ENCODE data around the gene MICU1.

MICU1 gene

DNA sequence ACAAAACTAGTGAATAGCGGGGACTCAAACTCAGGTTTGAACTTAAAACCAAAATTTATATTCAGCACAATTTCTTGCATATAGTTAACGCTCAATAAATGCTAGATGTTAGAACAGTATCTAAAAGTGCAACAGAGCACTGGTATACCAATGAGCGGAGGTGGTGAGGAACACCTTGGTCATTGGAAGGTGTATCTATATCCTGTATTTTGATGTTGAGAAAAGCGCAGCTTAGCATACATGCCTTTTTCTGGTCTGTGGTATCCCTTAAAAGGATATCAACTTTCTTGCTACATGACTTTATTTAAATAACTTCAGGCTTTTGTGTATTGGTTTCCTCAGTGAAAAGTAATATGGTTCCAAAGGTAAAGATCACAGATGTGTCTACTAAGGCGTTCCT, 237.8 kb downstream of the MICU1 start:
- TF ChIP-seq ISL1 (CRISPR knock-in tag; IDR thresholded peaks at IDR 0.05) (no peak), TOX (CRISPR knock-in tag; IDR thresholded peaks at IDR 0.05; ENCODE audit: borderline replicate concordance) (no peak), SNAI2 (CRISPR knock-in tag; IDR thresholded peaks at IDR 0.05) (no peak), ZNF565 (CRISPR knock-in tag; conservative IDR thresholded peaks at IDR 0.05; ENCODE audit: low read depth) (no peak), OSR1 (CRISPR knock-in tag; IDR thresholded peaks at IDR 0.05) (no peak), CSDC2 (CRISPR knock-in tag; IDR thresholded peaks at IDR 0.05) (no peak), RARB (CRISPR knock-in tag; IDR thresholded peaks at IDR 0.05) (no peak), TCF4 (CRISPR knock-in tag; IDR thresholded peaks at IDR 0.05; ENCODE audit: borderline replicate concordance) (no peak), BACH2 (CRISPR knock-in tag; IDR thresholded peaks at IDR 0.05; ENCODE audit: borderline replicate concordance) (no peak)
- TF ChIP-seq, protein P1, sequence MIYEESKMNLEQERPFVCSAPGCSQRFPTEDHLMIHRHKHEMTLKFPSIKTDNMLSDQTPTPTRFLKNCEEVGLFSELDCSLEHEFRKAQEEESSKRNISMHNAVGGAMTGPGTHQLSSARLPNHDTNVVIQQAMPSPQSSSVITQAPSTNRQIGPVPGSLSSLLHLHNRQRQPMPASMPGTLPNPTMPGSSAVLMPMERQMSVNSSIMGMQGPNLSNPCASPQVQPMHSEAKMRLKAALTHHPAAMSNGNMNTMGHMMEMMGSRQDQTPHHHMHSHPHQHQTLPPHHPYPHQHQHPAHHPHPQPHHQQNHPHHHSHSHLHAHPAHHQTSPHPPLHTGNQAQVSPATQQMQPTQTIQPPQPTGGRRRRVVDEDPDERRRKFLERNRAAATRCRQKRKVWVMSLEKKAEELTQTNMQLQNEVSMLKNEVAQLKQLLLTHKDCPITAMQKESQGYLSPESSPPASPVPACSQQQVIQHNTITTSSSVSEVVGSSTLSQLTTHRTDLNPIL (CRISPR knock-in tag; IDR thresholded peaks at IDR 0.05; ENCODE audit: low read depth): no peak
- TF ChIP-seq, protein P2, sequence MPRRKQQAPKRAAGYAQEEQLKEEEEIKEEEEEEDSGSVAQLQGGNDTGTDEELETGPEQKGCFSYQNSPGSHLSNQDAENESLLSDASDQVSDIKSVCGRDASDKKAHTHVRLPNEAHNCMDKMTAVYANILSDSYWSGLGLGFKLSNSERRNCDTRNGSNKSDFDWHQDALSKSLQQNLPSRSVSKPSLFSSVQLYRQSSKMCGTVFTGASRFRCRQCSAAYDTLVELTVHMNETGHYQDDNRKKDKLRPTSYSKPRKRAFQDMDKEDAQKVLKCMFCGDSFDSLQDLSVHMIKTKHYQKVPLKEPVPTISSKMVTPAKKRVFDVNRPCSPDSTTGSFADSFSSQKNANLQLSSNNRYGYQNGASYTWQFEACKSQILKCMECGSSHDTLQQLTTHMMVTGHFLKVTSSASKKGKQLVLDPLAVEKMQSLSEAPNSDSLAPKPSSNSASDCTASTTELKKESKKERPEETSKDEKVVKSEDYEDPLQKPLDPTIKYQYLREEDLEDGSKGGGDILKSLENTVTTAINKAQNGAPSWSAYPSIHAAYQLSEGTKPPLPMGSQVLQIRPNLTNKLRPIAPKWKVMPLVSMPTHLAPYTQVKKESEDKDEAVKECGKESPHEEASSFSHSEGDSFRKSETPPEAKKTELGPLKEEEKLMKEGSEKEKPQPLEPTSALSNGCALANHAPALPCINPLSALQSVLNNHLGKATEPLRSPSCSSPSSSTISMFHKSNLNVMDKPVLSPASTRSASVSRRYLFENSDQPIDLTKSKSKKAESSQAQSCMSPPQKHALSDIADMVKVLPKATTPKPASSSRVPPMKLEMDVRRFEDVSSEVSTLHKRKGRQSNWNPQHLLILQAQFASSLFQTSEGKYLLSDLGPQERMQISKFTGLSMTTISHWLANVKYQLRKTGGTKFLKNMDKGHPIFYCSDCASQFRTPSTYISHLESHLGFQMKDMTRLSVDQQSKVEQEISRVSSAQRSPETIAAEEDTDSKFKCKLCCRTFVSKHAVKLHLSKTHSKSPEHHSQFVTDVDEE (CRISPR knock-in tag; IDR thresholded peaks at IDR 0.05): no peak
- no peak for ATAC-seq

DNA sequence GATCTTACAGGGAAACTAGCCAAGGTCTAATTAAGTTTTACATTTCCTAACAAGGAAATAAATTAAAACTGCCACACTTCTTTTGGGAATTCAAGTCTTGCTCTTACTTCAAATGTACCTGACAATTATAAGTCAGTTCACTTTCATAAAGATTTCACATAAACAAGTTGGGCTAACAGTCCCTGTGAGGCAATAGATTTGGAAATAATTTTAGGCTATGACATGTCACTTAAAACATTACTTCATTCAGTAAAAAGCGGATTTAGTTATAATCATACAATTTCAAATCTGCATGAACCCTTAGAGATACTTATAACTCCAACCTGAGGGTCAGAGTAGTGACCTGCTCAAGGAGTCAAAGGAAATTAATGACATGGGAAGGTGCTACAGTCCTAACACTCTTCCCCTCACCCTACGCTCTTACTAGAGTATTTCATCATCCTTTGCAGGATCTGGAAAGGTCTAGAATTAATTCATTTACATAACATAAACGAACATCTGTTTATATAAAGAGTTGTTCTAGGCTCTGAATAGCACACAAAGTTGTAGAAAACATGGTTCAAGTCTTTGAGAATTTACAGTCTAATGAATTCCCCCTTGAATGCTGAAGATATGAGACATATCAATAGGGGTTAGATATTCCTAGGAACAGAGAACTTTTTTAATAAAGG, 238.8 kb downstream of the MICU1 start:
- TF ChIP-seq ARNTL (CRISPR knock-in tag; IDR thresholded peaks at IDR 0.05; ENCODE audit: borderline replicate concordance, low read depth) (no peak), SNAI2 (CRISPR knock-in tag; IDR thresholded peaks at IDR 0.05) (no peak), CSDC2 (CRISPR knock-in tag; IDR thresholded peaks at IDR 0.05) (no peak), ZNF70 (CRISPR knock-in tag; IDR thresholded peaks at IDR 0.05) (no peak), RARB (CRISPR knock-in tag; IDR thresholded peaks at IDR 0.05) (no peak), TCF4 (CRISPR knock-in tag; IDR thresholded peaks at IDR 0.05; ENCODE audit: borderline replicate concordance) (no peak), ESRRG (CRISPR knock-in tag; IDR thresholded peaks at IDR 0.05) (no peak), GLIS3 (CRISPR knock-in tag; IDR thresholded peaks at IDR 0.05) (no peak), OSR1 (CRISPR knock-in tag; IDR thresholded peaks at IDR 0.05) (no peak), ZNF8 (CRISPR knock-in tag; IDR thresholded peaks at IDR 0.05) (no peak), PPARA (CRISPR knock-in tag; IDR thresholded peaks at IDR 0.05; ENCODE audit: borderline replicate concordance) (no peak), BACH2 (CRISPR knock-in tag; IDR thresholded peaks at IDR 0.05; ENCODE audit: borderline replicate concordance) (no peak), ZFP30 (CRISPR knock-in tag; IDR thresholded peaks at IDR 0.05) (no peak), ISL1 (CRISPR knock-in tag; IDR thresholded peaks at IDR 0.05) (no peak), TOX (CRISPR knock-in tag; IDR thresholded peaks at IDR 0.05; ENCODE audit: borderline replicate concordance) (no peak)
- TF ChIP-seq, protein P3, sequence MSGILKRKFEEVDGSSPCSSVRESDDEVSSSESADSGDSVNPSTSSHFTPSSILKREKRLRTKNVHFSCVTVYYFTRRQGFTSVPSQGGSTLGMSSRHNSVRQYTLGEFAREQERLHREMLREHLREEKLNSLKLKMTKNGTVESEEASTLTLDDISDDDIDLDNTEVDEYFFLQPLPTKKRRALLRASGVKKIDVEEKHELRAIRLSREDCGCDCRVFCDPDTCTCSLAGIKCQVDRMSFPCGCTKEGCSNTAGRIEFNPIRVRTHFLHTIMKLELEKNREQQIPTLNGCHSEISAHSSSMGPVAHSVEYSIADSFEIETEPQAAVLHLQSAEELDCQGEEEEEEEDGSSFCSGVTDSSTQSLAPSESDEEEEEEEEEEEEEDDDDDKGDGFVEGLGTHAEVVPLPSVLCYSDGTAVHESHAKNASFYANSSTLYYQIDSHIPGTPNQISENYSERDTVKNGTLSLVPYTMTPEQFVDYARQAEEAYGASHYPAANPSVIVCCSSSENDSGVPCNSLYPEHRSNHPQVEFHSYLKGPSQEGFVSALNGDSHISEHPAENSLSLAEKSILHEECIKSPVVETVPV (CRISPR knock-in tag; IDR thresholded peaks at IDR 0.05): no peak
- TF ChIP-seq, protein P4, sequence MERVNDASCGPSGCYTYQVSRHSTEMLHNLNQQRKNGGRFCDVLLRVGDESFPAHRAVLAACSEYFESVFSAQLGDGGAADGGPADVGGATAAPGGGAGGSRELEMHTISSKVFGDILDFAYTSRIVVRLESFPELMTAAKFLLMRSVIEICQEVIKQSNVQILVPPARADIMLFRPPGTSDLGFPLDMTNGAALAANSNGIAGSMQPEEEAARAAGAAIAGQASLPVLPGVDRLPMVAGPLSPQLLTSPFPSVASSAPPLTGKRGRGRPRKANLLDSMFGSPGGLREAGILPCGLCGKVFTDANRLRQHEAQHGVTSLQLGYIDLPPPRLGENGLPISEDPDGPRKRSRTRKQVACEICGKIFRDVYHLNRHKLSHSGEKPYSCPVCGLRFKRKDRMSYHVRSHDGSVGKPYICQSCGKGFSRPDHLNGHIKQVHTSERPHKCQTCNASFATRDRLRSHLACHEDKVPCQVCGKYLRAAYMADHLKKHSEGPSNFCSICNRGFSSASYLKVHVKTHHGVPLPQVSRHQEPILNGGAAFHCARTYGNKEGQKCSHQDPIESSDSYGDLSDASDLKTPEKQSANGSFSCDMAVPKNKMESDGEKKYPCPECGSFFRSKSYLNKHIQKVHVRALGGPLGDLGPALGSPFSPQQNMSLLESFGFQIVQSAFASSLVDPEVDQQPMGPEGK (CRISPR knock-in tag; IDR thresholded peaks at IDR 0.05; ENCODE audit: borderline replicate concordance): no peak
- TF ChIP-seq, protein P5, sequence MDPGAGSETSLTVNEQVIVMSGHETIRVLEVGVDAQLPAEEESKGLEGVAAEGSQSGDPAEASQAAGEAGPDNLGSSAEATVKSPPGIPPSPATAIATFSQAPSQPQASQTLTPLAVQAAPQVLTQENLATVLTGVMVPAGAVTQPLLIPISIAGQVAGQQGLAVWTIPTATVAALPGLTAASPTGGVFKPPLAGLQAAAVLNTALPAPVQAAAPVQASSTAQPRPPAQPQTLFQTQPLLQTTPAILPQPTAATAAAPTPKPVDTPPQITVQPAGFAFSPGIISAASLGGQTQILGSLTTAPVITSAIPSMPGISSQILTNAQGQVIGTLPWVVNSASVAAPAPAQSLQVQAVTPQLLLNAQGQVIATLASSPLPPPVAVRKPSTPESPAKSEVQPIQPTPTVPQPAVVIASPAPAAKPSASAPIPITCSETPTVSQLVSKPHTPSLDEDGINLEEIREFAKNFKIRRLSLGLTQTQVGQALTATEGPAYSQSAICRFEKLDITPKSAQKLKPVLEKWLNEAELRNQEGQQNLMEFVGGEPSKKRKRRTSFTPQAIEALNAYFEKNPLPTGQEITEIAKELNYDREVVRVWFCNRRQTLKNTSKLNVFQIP (CRISPR knock-in tag; IDR thresholded peaks at IDR 0.05; ENCODE audit: borderline replicate concordance, low read depth): no peak
- TF ChIP-seq, protein P2 (CRISPR knock-in tag; IDR thresholded peaks at IDR 0.05): no peak
- no peak for ATAC-seq
